ENCODE results near the gene SLC25A14.

- TF ChIP-seq CHD2 (IDR thresholded peaks at IDR 0.05; ENCODE audit: low read length, partially characterized antibody) (no peak), POLR2AphosphoS2 (conservative IDR thresholded peaks at IDR 0.05; ENCODE audit: low read length) (no peak), RFX5 (IDR thresholded peaks at IDR 0.05) (no peak), CTCF (IDR thresholded peaks at IDR 0.05) (no peak), SMC3 (IDR thresholded peaks at IDR 0.05) (no peak), MAFK (IDR thresholded peaks at IDR 0.05; ENCODE audit: partially characterized antibody) (no peak), EP300 (IDR thresholded peaks at IDR 0.05) (no peak)
These were observed 40.3 kb upstream of the SLC25A14 start for GRCh38 chrX:130299279-130300009.

Data from A549 (cell line).